GM21619 (cell line): ENCODE data around the gene TEX22.
A peak's percentile ranks its signal among the peaks of the same experiment; 100 is the strongest.
"Not testable (repeated sequence)": the region's sequence is repeated elsewhere in the genome, so short reads cannot be mapped to it uniquely, and the experiment has no call there.

Experiments used
- ATAC-seq: cut with Tn5 transposase; IDR thresholded peaks from one replicate; pipeline ENCODE4 v1.9.1; 2021; ENCODE audit not compliant: unreplicated experiment

The TEX22 gene

GRCh38 chr14:105398044-105398725 is at the start of gene TEX22:
Gene TEX22 (plus strand): TSS chr14:105398538. CDS start chr14:105399341, 803 bp downstream.
- peak; percentile 70 for ATAC-seq

- no peak for ATAC-seq
Measured at GRCh38 chr14:105348945-105349699, 49.2 kb upstream of the TEX22 start.

- no peak for ATAC-seq
Measured at GRCh38 chr14:105349992-105350391, 48.3 kb upstream of the TEX22 start.

GRCh38 chr14:105350450-105351244 is 47.7 kb upstream of the TEX22 start:
- ATAC-seq: no peak

GRCh38 chr14:105351410-105351809 is 46.9 kb upstream of the TEX22 start:
- ATAC-seq: no peak

- ATAC-seq: peak; percentile 76
Measured at GRCh38 chr14:105351920-105352851, 46.2 kb upstream of the TEX22 start.

- ATAC-seq: no peak
Measured at GRCh38 chr14:105353136-105353535, 45.2 kb upstream of the TEX22 start.

- no peak for ATAC-seq
Measured at GRCh38 chr14:105354541-105354940, 43.8 kb upstream of the TEX22 start.

- ATAC-seq: no peak
Measured at GRCh38 chr14:105355049-105355575, 43.2 kb upstream of the TEX22 start.

- ATAC-seq: no peak
Measured at GRCh38 chr14:105355850-105356604, 42.3 kb upstream of the TEX22 start.

- no peak for ATAC-seq
Measured at GRCh38 chr14:105356927-105357326, 41.4 kb upstream of the TEX22 start.

GRCh38 chr14:105357626-105358025 is 40.7 kb upstream of the TEX22 start:
- ATAC-seq: no peak

- ATAC-seq: no peak
Measured at GRCh38 chr14:105358140-105358846, 40.0 kb upstream of the TEX22 start.

GRCh38 chr14:105358943-105359342 is 39.4 kb upstream of the TEX22 start:
- no peak for ATAC-seq

- ATAC-seq: not testable (repeated sequence)
Measured at GRCh38 chr14:105361412-105361811, 36.9 kb upstream of the TEX22 start.

GRCh38 chr14:105363847-105364708 is 34.3 kb upstream of the TEX22 start:
- no peak for ATAC-seq

GRCh38 chr14:105365101-105365500 is 33.2 kb upstream of the TEX22 start:
- ATAC-seq: no peak

- no peak for ATAC-seq
Measured at GRCh38 chr14:105365681-105366080, 32.7 kb upstream of the TEX22 start.
